Astrocyte (in vitro differentiated cells and primary cell): ENCODE measurements around the gene AP5B1. TPM values are rescaled to one million over a fixed set of nuclear protein-coding genes. Genes with fewer than 3 reads are reported as not detected.
A peak's percentile ranks its signal among the peaks of the same experiment; 100 is the strongest.

Experiments
- DNase-seq: peaks from one replicate; pipeline ENCODE4 v3.0.0-alpha.2; 2010; ENCODE audit warnings: low read depth
- FAIRE-seq: peaks from 2 replicates; lab custom pipeline; 2011; peaks lifted over from hg19 to GRCh38; lab: Jason Lieb, UNC
- H2AFZ ChIP-seq: 2 replicates; pipeline ENCODE4 v1.6.0; 2012; ENCODE audit warnings: low read depth, low read length, inconsistent platforms
- H3K27ac ChIP-seq: 2 replicates; pipeline ENCODE4 v1.5.1; 2011; ENCODE audit warnings: low read depth, low read length, inconsistent platforms
- H3K27me3 ChIP-seq: 2 replicates; pipeline ENCODE4 v1.6.0; 2011; ENCODE audit warnings: low read length, inconsistent platforms; ENCODE audit not compliant: insufficient read depth
- H3K36me3 ChIP-seq: 2 replicates; pipeline ENCODE4 v1.5.1; 2011; ENCODE audit warnings: low read length, inconsistent platforms; ENCODE audit not compliant: insufficient read depth
- H3K4me1 ChIP-seq: 2 replicates; pipeline ENCODE4 v1.5.1; 2011; ENCODE audit warnings: low read length, inconsistent platforms; ENCODE audit not compliant: insufficient read depth
- H3K4me2 ChIP-seq: 2 replicates; pipeline ENCODE4 v1.6.0; 2012; ENCODE audit warnings: low read length, inconsistent platforms
- H3K4me3 ChIP-seq: 2 replicates; pipeline ENCODE4 v1.5.1; 2011; ENCODE audit warnings: low read depth, mild to moderate bottlenecking, low read length, inconsistent platforms; ENCODE audit not compliant: insufficient read depth
- H3K79me2 ChIP-seq: 2 replicates; pipeline ENCODE4 v1.6.0; 2012; ENCODE audit warnings: mild to moderate bottlenecking, low read length, inconsistent platforms; ENCODE audit not compliant: insufficient read depth
- H3K9ac ChIP-seq: 2 replicates; pipeline ENCODE4 v1.6.0; 2012; ENCODE audit warnings: mild to moderate bottlenecking, low read length, inconsistent platforms
- H3K9me3 ChIP-seq: 2 replicates; pipeline ENCODE4 v1.5.1; 2012; ENCODE audit warnings: low read depth, mild to moderate bottlenecking, low read length, inconsistent platforms; ENCODE audit not compliant: insufficient read depth
- H4K20me1 ChIP-seq: 2 replicates; pipeline ENCODE4 v1.6.0; 2012; ENCODE audit warnings: low read length, inconsistent platforms; ENCODE audit not compliant: insufficient read depth
- H3K27ac Mint-ChIP-seq: one replicate; pipeline ENCODE4 v1.8.0; 2021; ENCODE audit warnings: mild to moderate bottlenecking, mixed read lengths; ENCODE audit not compliant: unreplicated experiment
- H3K27me3 Mint-ChIP-seq: one replicate; pipeline ENCODE4 v1.8.0; 2021; ENCODE audit warnings: low read depth, mixed read lengths; ENCODE audit not compliant: unreplicated experiment
- H3K36me3 Mint-ChIP-seq: one replicate; pipeline ENCODE4 v1.8.0; 2021; ENCODE audit warnings: low read depth, mixed read lengths; ENCODE audit not compliant: unreplicated experiment
- H3K4me1 Mint-ChIP-seq: one replicate; pipeline ENCODE4 v1.8.0; 2021; ENCODE audit warnings: low read depth, mixed read lengths; ENCODE audit not compliant: unreplicated experiment
- H3K4me3 Mint-ChIP-seq: one replicate; pipeline ENCODE4 v1.8.0; 2021; ENCODE audit warnings: mild to moderate bottlenecking, moderate library complexity, mixed read lengths; ENCODE audit not compliant: unreplicated experiment
- H3K9me3 Mint-ChIP-seq: one replicate; pipeline ENCODE4 v1.8.0; 2021; ENCODE audit warnings: mild to moderate bottlenecking, mixed read lengths; ENCODE audit not compliant: unreplicated experiment
- CTCF ChIP-seq: IDR thresholded peaks from 2 replicates; pipeline ENCODE4 v1.5.1; 2011; ENCODE audit warnings: low read depth, mild to moderate bottlenecking, inconsistent platforms, low read length, moderate library complexity; ENCODE audit not compliant: insufficient read depth
- EZH2 ChIP-seq: IDR thresholded peaks from 2 replicates; pipeline ENCODE4 v1.6.1; 2012; ENCODE audit warnings: mild to moderate bottlenecking, low read length, inconsistent platforms; ENCODE audit not compliant: insufficient read depth
- total RNA-seq: library from RNA; stranded (reverse); gene quantifications from 2 replicates; pipeline ENCODE4 v1.2.1, GENCODE V29; 2021

Gene AP5B1
- total RNA-seq, 1 donor from 2014 or later = 10.9 TPM

GRCh38 chr11:65793144-65793581, 12.4 kb upstream of the AP5B1 start:
- H3K27ac Mint-ChIP-seq = no peak overlapping the region
- H3K36me3 Mint-ChIP-seq = no peaks in the 10 kb centered on the region
- Histone ChIP-seq H3K27me3 (peaks cover 26% of the 10 kb centered on the region), H3K9ac (no peak overlapping the region), H3K79me2 (no peaks in the 10 kb centered on the region), H3K4me3 (no peak overlapping the region), H3K4me2 (no peak overlapping the region), H2AFZ (no peak overlapping the region), H3K9me3 (no peaks in the 10 kb centered on the region), H4K20me1 (no peaks in the 10 kb centered on the region), H3K27ac (no peak overlapping the region), H3K4me1 (no peaks in the 10 kb centered on the region), H3K36me3 (no peaks in the 10 kb centered on the region)
- FAIRE-seq = no peak
- no peak for TF ChIP-seq CTCF
- no peak for TF ChIP-seq EZH2
- no peaks in the 10 kb centered on the region for H3K4me1 Mint-ChIP-seq
- no peak overlapping the region for H3K4me3 Mint-ChIP-seq
- no peaks in the 10 kb centered on the region for H3K9me3 Mint-ChIP-seq
- no peak for DNase-seq
- H3K27me3 Mint-ChIP-seq = peaks cover 75% of the 10 kb centered on the region

GRCh38 chr11:65792456-65792855, 11.7 kb upstream of the AP5B1 start:
- no peaks in the 10 kb centered on the region for H3K4me1 Mint-ChIP-seq
- H3K36me3 Mint-ChIP-seq = no peaks in the 10 kb centered on the region
- Histone ChIP-seq H3K9me3 (no peaks in the 10 kb centered on the region), H3K4me3 (no peak overlapping the region), H4K20me1 (no peaks in the 10 kb centered on the region), H3K27ac (no peak overlapping the region), H3K27me3 (peaks cover 32% of the 10 kb centered on the region), H3K79me2 (no peaks in the 10 kb centered on the region), H3K36me3 (no peaks in the 10 kb centered on the region), H3K4me1 (no peaks in the 10 kb centered on the region), H3K4me2 (no peak overlapping the region), H3K9ac (no peak overlapping the region), H2AFZ (no peak overlapping the region)
- H3K4me3 Mint-ChIP-seq = no peak overlapping the region
- H3K27ac Mint-ChIP-seq = no peak overlapping the region
- peaks cover 77% of the 10 kb centered on the region for H3K27me3 Mint-ChIP-seq
- DNase-seq = no peak
- H3K9me3 Mint-ChIP-seq = no peaks in the 10 kb centered on the region
- TF ChIP-seq CTCF = no peak
- TF ChIP-seq EZH2 = no peak
- FAIRE-seq = no peak

DNA sequence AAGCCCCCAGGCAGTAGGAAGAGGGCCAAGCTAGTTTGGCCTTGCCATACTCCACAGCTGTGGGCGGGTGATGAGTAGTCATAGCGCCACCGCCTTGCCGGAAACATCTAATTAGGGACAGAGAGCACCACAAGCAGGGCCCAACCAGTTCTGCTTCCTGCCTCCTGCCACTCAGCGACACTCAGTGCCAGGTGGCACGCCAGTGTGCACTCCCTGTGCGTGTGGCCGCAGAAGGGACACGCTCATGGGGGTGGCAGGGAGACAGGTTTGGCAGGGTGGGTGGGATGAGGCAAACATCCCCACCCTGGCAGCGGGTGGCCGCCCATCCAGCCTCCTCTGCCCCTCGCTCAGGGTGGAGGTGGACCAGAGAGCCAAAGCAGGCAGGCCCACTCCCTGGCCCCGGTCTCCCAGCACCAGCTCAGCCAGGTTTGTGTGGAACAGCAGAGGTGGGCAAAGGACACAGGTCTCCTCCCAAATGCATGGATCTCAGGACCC, 11.0 kb upstream of the AP5B1 start:
- peaks cover 37% of the 10 kb centered on the region for H3K27me3 ChIP-seq
- H3K4me3 Mint-ChIP-seq = no peak overlapping the region
- H4K20me1 ChIP-seq = no peaks in the 10 kb centered on the region
- no peak overlapping the region for H3K4me2 ChIP-seq
- no peak overlapping the region for H3K9ac ChIP-seq
- no peaks in the 10 kb centered on the region for H3K9me3 Mint-ChIP-seq
- H3K9me3 ChIP-seq = no peaks in the 10 kb centered on the region
- H3K36me3 ChIP-seq = no peaks in the 10 kb centered on the region
- H3K27ac ChIP-seq = no peak overlapping the region
- no peaks in the 10 kb centered on the region for H3K4me1 Mint-ChIP-seq
- no peak overlapping the region for H3K27ac Mint-ChIP-seq
- H3K4me1 ChIP-seq = no peaks in the 10 kb centered on the region
- H3K27me3 Mint-ChIP-seq = peaks cover 72% of the 10 kb centered on the region
- no peak for FAIRE-seq
- no peaks in the 10 kb centered on the region for H3K79me2 ChIP-seq
- no peak for TF ChIP-seq EZH2
- no peak for TF ChIP-seq CTCF
- no peak overlapping the region for H3K4me3 ChIP-seq
- H3K36me3 Mint-ChIP-seq = no peaks in the 10 kb centered on the region
- no peak overlapping the region for H2AFZ ChIP-seq
- DNase-seq = peak; percentile 11
